Neural progenitor cell (in vitro differentiated cells): ENCODE data around the gene CCDC18. TPM values are rescaled to one million over a fixed set of nuclear protein-coding genes. Genes with fewer than 3 reads are reported as not detected.
A peak's percentile ranks its signal among the peaks of the same experiment; 100 is the strongest.

Experiments
- DNase-seq: peaks from one replicate; pipeline ENCODE4 v3.0.0-alpha.2; 2016; ENCODE audit warnings: low spot score
- H2AFZ ChIP-seq: fragments of 200-600 bp; sonication (generic); replicated peaks from 2 replicates; pipeline ENCODE4 v1.6.1; 2016; ENCODE audit warnings: antibody characterized with exemption
- H3F3A ChIP-seq: fragments of 200-600 bp; sonication (generic); 2 replicates; pipeline ENCODE4 v1.6.1; 2016; ENCODE audit warnings: antibody characterized with exemption, low read depth
- H3K27ac ChIP-seq: fragments of 200-600 bp; sonication (generic); 2 replicates; pipeline ENCODE4 v1.5.1; 2016; ENCODE audit warnings: mild to moderate bottlenecking
- H3K27me3 ChIP-seq: fragments of 200-600 bp; sonication (generic); 2 replicates; pipeline ENCODE4 v1.6.1; 2016; ENCODE audit warnings: mild to moderate bottlenecking, moderate library complexity
- H3K36me3 ChIP-seq: fragments of 200-600 bp; sonication (generic); 2 replicates; pipeline ENCODE4 v1.5.1; 2016
- H3K4me1 ChIP-seq: fragments of 200-600 bp; sonication (generic); 2 replicates; pipeline ENCODE4 v1.6.1; 2016; ENCODE audit warnings: mixed run types
- H3K4me2 ChIP-seq: fragments of 200-600 bp; sonication (generic); 2 replicates; pipeline ENCODE4 v1.6.1; 2016
- H3K4me3 ChIP-seq: fragments of 200-600 bp; sonication (generic); 2 replicates; pipeline ENCODE4 v1.5.1; 2016
- H3K79me2 ChIP-seq: fragments of 200-600 bp; sonication (generic); 2 replicates; pipeline ENCODE4 v1.6.1; 2016; ENCODE audit warnings: low read depth
- H3K9ac ChIP-seq: fragments of 200-600 bp; sonication (generic); 2 replicates; pipeline ENCODE4 v1.6.1; 2016
- H3K9me3 ChIP-seq: fragments of 200-600 bp; sonication (generic); 2 replicates; pipeline ENCODE4 v1.5.1; 2016; ENCODE audit warnings: low read depth
- H4K20me1 ChIP-seq: fragments of 200-600 bp; sonication (generic); 2 replicates; pipeline ENCODE4 v1.6.1; 2016; ENCODE audit warnings: low read depth
- H3K27ac Mint-ChIP-seq: 3 replicates; pipeline ENCODE4 v1.8.0; 2021; ENCODE audit warnings: mixed read lengths
- H3K27me3 Mint-ChIP-seq: 2 replicates; pipeline ENCODE4 v1.8.0; 2022; ENCODE audit warnings: low read depth, mild to moderate bottlenecking, inconsistent platforms, moderate library complexity, mixed read lengths; ENCODE audit not compliant: insufficient read depth
- H3K36me3 Mint-ChIP-seq: 3 replicates; pipeline ENCODE4 v1.8.0; 2021; ENCODE audit warnings: mixed read lengths
- H3K4me1 Mint-ChIP-seq: 3 replicates; pipeline ENCODE4 v1.8.0; 2021; ENCODE audit warnings: mixed read lengths
- H3K4me3 Mint-ChIP-seq: 3 replicates; pipeline ENCODE4 v1.8.0; 2021; ENCODE audit warnings: mild to moderate bottlenecking, moderate library complexity, mixed read lengths
- H3K9me3 Mint-ChIP-seq: 3 replicates; pipeline ENCODE4 v1.8.0; 2020; ENCODE audit warnings: mixed read lengths
- CTCF ChIP-seq: fragments of 200-600 bp; sonication (generic); IDR thresholded peaks from 2 replicates; pipeline ENCODE4 v1.5.1; 2017; ENCODE audit warnings: antibody characterized with exemption, mild to moderate bottlenecking
- EZH2 ChIP-seq: fragments of 200-600 bp; sonication (generic); IDR thresholded peaks from 2 replicates; pipeline ENCODE4 v1.6.1; 2017; ENCODE audit warnings: antibody characterized with exemption, mild to moderate bottlenecking, moderate library complexity
- EZH2phosphoT487 ChIP-seq: fragments of 200-600 bp; sonication (generic); IDR thresholded peaks from 2 replicates; pipeline ENCODE4 v1.6.1; 2017; ENCODE audit warnings: antibody characterized with exemption
- total RNA-seq: library from RNA; depleted of rRNA; stranded (reverse); fragments of >200 nt; gene quantifications from 2 replicates; pipeline ENCODE4 v1.2.3, GENCODE V29; 2015; ENCODE audit warnings: low replicate concordance

The CCDC18 gene
- total RNA-seq, 1 donor from 2014 or later = 54.4 TPM

DNA sequence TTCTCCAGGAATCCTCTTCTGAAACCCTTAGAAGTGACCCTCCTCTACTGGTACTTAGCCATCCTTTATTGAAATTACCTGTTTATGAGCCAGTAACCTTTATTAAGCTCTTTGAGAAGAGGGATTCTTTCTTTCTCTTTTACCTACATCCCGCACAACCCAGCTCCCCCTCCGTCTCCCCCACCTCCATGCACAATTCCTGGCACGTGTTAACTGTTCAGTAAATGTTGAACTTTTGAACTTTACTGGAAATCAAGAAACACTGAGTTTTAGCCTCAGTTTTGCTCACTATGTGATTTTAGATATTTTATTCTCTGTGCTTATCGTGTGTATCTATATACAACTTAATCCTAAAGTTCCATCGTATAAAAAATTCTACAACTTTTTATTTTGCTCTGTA lies 2.1 kb upstream of the CCDC18 start:
- H3K79me2 ChIP-seq = peaks cover 89% of the 10 kb centered on the region
- no peaks in the 10 kb centered on the region for H3K27me3 ChIP-seq
- no peak overlapping the region for H2AFZ ChIP-seq
- peak overlapping the region; percentile 95 for H3K4me3 ChIP-seq
- no peak overlapping the region for H3K27ac ChIP-seq
- TF ChIP-seq EZH2 = no peak
- no peak for TF ChIP-seq CTCF
- TF ChIP-seq EZH2phosphoT487 = no peak
- Mint-ChIP-seq H3K4me1 (peaks cover 24% of the 10 kb centered on the region), H3K4me3 (peak overlapping the region; percentile 91), H3K27me3 (peaks cover 2% of the 10 kb centered on the region), H3K36me3 (peaks cover 3% of the 10 kb centered on the region), H3K27ac (no peak overlapping the region), H3K9me3 (no peaks in the 10 kb centered on the region)
- peak overlapping the region; percentile 85 for H3K4me2 ChIP-seq
- H3K9ac ChIP-seq = no peak overlapping the region
- H3F3A ChIP-seq = peaks cover 16% of the 10 kb centered on the region
- DNase-seq = no peak
- no peaks in the 10 kb centered on the region for H3K36me3 ChIP-seq
- peaks cover 9% of the 10 kb centered on the region for H3K4me1 ChIP-seq
- H3K9me3 ChIP-seq = no peaks in the 10 kb centered on the region
- peaks cover 9% of the 10 kb centered on the region for H4K20me1 ChIP-seq

GRCh38 chr1:93179886-93180722 lies 420 bp upstream of the CCDC18 start, which contains the start of gene TMED5:
TMED5 (minus strand) TSS chr1:93180413; CDS start chr1:93180242, 171 bp downstream.
- peak within 1 kb of the TSS; percentile 98 for H2AFZ ChIP-seq
- H3K4me2 ChIP-seq = peak within 1 kb of the TSS; percentile 93
- H3K36me3 Mint-ChIP-seq = peaks cover 3% of the 10 kb centered on the region
- H3K27me3 Mint-ChIP-seq = peaks cover 2% of the 10 kb centered on the region
- H3K79me2 ChIP-seq = peaks cover 83% of the 10 kb centered on the region
- peaks cover 24% of the 10 kb centered on the region for H3K4me1 Mint-ChIP-seq
- TF ChIP-seq EZH2phosphoT487 (no peak), CTCF (peak; percentile 19)
- H3K4me3 Mint-ChIP-seq = peak within 1 kb of the TSS; percentile 91
- H3K27ac ChIP-seq = peak within 1 kb of the TSS; percentile 93
- peaks cover 9% of the 10 kb centered on the region for H4K20me1 ChIP-seq
- peak within 1 kb of the TSS; percentile 85 for H3K27ac Mint-ChIP-seq
- H3K4me1 ChIP-seq = peaks cover 9% of the 10 kb centered on the region
- peaks cover 24% of the 10 kb centered on the region for H3F3A ChIP-seq
- no peaks in the 10 kb centered on the region for H3K9me3 Mint-ChIP-seq
- H3K27me3 ChIP-seq = no peaks in the 10 kb centered on the region
- peak within 1 kb of the TSS; percentile 47 for H3K9ac ChIP-seq
- peak within 1 kb of the TSS; percentile 95 for H3K4me3 ChIP-seq
- H3K36me3 ChIP-seq = no peaks in the 10 kb centered on the region
- H3K9me3 ChIP-seq = no peaks in the 10 kb centered on the region
- DNase-seq = peak; percentile 99

DNA sequence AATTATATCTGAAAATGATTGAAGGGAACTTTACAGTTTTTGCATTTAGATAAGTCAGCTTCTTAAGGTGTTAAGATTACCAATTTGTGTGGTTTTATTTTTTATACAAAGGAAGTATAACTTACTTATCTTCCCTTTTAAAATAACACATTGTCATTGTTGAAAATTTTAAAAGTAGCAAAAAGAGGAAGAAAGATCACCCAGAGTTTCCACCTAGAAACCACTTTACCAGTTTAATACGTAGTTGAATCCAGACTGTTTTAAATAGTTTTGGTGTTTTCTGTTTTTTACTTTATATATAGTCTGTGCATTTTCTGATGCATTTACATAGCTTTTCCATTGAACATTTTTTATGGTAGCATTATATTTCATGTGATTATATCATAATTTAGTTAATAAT lies 6.1 kb downstream of the CCDC18 start:
- no peaks in the 10 kb centered on the region for H3K27me3 Mint-ChIP-seq
- Histone ChIP-seq H3K4me2 (no peak overlapping the region), H3K9me3 (no peaks in the 10 kb centered on the region), H3K79me2 (peaks cover 29% of the 10 kb centered on the region), H3K36me3 (peaks cover 3% of the 10 kb centered on the region), H3K9ac (no peak overlapping the region), H2AFZ (no peak overlapping the region), H3K27ac (no peak overlapping the region), H3K4me1 (no peaks in the 10 kb centered on the region), H3K4me3 (no peak overlapping the region), H3F3A (peaks cover 8% of the 10 kb centered on the region), H3K27me3 (no peaks in the 10 kb centered on the region), H4K20me1 (peaks cover 3% of the 10 kb centered on the region)
- H3K36me3 Mint-ChIP-seq = peaks cover 2% of the 10 kb centered on the region
- DNase-seq = no peak
- TF ChIP-seq CTCF = no peak
- TF ChIP-seq EZH2 = no peak
- no peak for TF ChIP-seq EZH2phosphoT487
- no peak overlapping the region for H3K4me3 Mint-ChIP-seq
- H3K27ac Mint-ChIP-seq = no peak overlapping the region
- no peaks in the 10 kb centered on the region for H3K9me3 Mint-ChIP-seq
- H3K4me1 Mint-ChIP-seq = peaks cover 6% of the 10 kb centered on the region
